GM12874 (cell line): ENCODE results near the gene MATN3.

Experiments used
- TF ChIP-seq, protein P1 (sequence below): IDR thresholded peaks from 2 replicates; pipeline ENCODE4 v1.5.1; 2011; ENCODE audit warnings: low read depth, mild to moderate bottlenecking, control low read depth, low read length, moderate library complexity; ENCODE audit not compliant: insufficient read depth

MATN3 gene

DNA sequence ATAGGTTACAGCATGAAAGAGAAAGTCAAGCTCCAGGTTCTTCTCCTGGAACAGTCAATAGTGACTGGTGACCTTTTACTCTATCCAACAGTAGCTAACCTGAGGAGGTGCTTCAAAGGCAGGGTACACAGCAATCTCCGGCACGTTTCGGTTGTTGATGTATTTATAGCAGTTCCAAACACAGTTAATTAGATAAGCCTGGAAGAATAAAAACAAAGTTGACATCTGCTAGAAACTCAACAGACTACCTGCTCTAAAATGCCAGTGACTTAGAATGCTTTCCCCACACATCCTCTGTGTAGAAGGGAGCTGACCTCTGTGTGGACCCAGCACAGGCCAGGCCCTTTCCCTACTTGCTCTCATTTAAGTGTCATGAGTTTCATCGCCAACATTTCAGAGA, 21.8 kb upstream of the MATN3 start:
- TF ChIP-seq, protein P1, sequence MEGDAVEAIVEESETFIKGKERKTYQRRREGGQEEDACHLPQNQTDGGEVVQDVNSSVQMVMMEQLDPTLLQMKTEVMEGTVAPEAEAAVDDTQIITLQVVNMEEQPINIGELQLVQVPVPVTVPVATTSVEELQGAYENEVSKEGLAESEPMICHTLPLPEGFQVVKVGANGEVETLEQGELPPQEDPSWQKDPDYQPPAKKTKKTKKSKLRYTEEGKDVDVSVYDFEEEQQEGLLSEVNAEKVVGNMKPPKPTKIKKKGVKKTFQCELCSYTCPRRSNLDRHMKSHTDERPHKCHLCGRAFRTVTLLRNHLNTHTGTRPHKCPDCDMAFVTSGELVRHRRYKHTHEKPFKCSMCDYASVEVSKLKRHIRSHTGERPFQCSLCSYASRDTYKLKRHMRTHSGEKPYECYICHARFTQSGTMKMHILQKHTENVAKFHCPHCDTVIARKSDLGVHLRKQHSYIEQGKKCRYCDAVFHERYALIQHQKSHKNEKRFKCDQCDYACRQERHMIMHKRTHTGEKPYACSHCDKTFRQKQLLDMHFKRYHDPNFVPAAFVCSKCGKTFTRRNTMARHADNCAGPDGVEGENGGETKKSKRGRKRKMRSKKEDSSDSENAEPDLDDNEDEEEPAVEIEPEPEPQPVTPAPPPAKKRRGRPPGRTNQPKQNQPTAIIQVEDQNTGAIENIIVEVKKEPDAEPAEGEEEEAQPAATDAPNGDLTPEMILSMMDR: no peak

DNA sequence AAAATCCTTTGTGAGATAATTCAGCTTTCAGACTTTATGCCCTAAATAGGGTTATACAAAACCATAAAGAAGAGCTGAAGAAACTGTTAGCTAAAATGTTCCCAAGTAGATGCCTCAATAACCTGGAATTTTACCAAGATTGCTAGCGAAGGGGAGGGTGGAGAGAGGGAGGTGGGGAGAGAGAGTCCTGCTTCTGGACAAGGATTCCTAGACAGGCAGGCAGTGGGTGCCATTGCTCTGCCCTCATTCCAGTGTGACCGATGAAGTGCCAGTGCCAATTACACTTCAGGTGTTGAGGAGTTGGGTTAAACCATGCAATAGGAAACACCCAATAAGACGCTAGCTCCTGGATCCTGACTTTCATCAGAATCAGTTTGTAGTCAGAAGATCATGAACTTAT, 20.9 kb upstream of the MATN3 start:
- TF ChIP-seq, protein P1: no peak

DNA sequence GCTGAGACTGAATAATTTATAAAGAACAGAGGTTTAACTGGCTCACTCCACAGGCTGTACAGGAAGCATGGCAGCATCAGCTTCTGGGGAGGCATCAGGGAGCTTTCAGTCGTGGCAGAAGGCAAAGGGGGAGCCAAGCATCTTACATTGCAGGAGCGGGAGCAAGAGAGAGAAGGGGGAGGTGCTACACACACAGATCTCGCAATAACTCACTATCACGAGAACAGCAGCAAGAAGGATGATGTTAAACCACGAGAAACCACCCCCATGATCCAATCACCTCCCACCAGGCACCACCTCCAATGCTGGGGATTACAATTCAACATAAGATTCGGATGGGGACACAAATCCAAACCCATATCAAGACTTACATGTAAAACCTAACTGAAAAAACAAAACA, 17.8 kb upstream of the MATN3 start:
- TF ChIP-seq, protein P1: no peak

DNA sequence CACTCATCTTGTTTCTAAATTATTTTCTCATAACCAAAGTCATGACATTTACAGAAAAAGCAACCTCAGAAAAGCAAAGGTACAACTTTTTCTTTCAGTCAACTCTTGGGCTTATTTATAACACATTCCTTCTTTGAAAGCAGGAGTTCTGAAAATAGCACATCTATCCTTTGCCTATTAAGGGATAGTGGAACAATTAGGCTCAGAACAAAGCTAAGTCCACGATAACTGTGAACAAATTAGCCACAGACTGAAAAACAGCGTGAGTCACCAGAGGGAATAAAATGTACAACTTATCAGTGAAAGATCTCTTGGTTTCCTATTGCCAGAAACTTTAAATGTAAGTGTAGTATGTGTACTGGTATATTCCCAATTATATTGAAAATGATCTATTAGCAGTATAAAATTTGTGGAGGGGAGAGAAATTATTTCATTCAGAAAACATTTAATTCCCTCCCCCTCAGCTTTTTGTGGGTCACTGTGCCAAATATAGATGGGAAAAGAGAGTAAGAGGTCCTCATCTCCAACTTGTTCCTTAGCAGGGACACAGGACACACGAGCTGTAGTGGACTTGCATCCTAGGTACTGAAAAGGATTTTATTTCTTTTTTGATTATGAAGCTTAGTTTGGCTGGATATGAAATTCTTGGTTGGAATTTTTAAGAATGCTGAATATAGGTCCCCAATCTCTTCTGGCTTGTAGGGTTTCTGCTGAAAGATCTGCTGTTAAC, 15.4 kb upstream of the MATN3 start:
- TF ChIP-seq, protein P1: no peak

DNA sequence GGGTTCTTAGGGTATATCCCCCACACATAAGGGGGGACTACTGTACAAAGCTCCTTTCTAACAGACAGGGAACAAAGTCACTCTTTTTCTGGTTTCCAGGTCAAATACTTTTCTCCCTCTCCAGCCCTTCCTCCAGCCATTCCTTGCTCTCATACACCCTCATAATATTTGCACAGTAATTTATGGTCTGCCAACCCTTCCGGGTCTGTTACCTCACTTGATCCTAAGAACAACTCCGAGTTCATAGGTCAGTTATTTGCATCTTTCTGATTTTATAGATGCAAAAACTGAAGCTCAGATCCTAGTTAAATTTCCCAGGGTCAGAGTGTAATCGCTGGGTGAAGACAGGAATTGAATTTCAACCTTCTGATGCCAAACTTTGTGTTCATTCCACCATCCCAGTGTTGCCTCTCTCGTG, 14.8 kb upstream of the MATN3 start:
- TF ChIP-seq, protein P1: no peak

DNA sequence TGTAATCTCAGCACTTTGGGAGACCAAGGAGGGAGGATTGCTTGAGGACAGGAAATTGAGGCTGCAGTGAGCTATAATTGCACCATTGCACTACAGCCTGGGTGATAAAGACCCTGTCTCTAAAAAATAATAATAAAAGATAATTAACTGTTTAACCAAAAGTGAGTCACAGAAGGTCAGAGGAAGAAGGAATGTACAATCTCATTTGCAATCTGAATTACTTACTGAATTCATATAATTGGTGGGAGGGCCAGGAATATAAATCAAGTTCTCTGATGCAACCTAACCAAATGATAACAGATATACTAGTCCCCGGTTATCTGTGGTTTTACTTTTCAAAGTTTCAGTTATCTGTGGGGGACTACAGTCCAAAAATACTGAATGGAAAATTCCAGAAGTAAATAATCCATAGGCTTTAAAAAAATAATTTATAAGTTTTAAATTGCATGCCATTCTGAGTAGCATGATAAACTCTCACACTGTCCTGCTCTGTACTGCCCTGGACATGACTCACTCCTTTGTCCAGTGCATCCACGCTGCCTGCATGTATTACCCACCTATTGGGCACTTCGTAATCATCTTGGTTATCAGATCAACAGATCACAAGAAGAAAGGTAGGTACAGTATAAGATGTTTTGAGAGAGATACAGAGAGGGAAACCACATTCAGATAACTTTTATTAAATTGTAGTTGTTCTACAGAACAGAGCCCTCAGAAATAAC, 12.8 kb upstream of the MATN3 start:
- TF ChIP-seq, protein P1: no peak

DNA sequence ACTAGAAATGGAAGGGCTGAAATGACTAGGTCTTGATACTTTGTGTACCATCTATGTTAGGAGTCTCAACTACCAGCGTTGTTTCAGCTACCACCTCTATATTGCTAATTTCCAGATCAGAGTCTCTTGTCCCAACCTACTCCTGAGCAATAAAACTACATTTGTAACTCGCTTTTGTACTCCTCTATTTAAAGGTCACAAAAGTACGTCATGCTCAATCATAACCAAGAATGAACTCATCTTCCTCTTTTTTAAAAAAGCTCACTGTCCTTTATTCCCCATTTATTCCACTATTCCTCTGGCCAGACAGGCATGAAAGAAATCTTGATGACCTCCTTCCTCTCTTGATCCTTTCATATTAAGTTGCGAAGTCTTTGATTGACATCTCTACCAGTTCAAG, 11.2 kb upstream of the MATN3 start:
- TF ChIP-seq, protein P1: no peak
